H1 (cell line): ENCODE results near the gene TADA2B. TPM values are rescaled to one million over a fixed set of nuclear protein-coding genes. Genes with fewer than 3 reads are reported as not detected.

Experiments used
- ATF3 ChIP-seq: IDR thresholded peaks from 2 replicates; pipeline ENCODE4 v1.6.1; 2011; ENCODE audit warnings: low read depth, mild to moderate bottlenecking, low read length; ENCODE audit not compliant: insufficient read depth
- CHD7 ChIP-seq: fragments of 300-600 bp; sonication (generic); IDR thresholded peaks from 2 replicates; pipeline ENCODE4 v1.7.1; 2012; ENCODE audit warnings: low read length, moderate library complexity, mild to moderate bottlenecking, inconsistent platforms; ENCODE audit not compliant: insufficient replicate concordance
- E2F6 ChIP-seq: IDR thresholded peaks from 2 replicates; pipeline ENCODE4 v1.6.1; 2012; ENCODE audit warnings: inconsistent platforms
- EZH2 ChIP-seq: fragments of 200-600 bp; sonication (generic); IDR thresholded peaks from 2 replicates; pipeline ENCODE4 v1.7.1; 2012; ENCODE audit warnings: low read depth, mild to moderate bottlenecking, moderate library complexity, low read length, inconsistent platforms; ENCODE audit not compliant: severe bottlenecking
- KDM4A ChIP-seq: IDR thresholded peaks from one replicate; pipeline ENCODE4 v1.7.1; 2012; ENCODE audit warnings: low read depth, mild to moderate bottlenecking, moderate library complexity, low read length, inconsistent platforms; ENCODE audit not compliant: severe bottlenecking
- MAFK ChIP-seq: IDR thresholded peaks from 2 replicates; pipeline ENCODE4 v1.6.1; 2012; ENCODE audit warnings: low read depth, mild to moderate bottlenecking, improper control_type of control experiment, low read length
- RAD21 ChIP-seq, 2 experiments: IDR thresholded peaks in 1 of 2; conservative IDR thresholded peaks in 1 of 2; 2 replicates each; pipeline ENCODE4 v1.6.1; 2011; ENCODE audit warnings: low read depth in 2 of 2, low read length in 2 of 2, improper control_type of control experiment in 1 of 2, inconsistent platforms in 1 of 2, mild to moderate bottlenecking in 1 of 2, moderate library complexity in 1 of 2
- SIRT6 ChIP-seq: IDR thresholded peaks from one replicate; pipeline ENCODE4 v1.7.1; 2012; ENCODE audit warnings: low read length, inconsistent platforms
- TEAD4 ChIP-seq: IDR thresholded peaks from 2 replicates; pipeline ENCODE4 v1.6.1; 2012; ENCODE audit warnings: low read depth, low read length, inconsistent platforms, mixed read lengths
- polyA plus RNA-seq, 7 experiments: library from polyadenylated mRNA; depleted of rRNA in 3 of 7; stranded (reverse) in 5 of 7; unstranded in 2 of 7; fragments of >200 nt in 5 of 7; fragments of 200-250 nt in 2 of 7; gene quantifications; 1 replicate in 5 of 7; 2 replicates in 1 of 7; 4 replicates in 1 of 7; pipeline versions ENCODE4 v1.2.1 to v1.2.3, GENCODE V29; 2011 to 2013; ENCODE audit warnings: missing spikeins in 2 of 7, mixed read lengths in 2 of 7
- total RNA-seq: library from RNA; stranded (reverse); fragmentation: NEBNext Ultra II Directional; extraction: Animal tissue kit (Norgen Biotek cat#: 25700); gene quantifications from 2 replicates; pipeline ENCODE4 v1.2.1, GENCODE V29; 2021

Gene TADA2B
- total and polyA plus RNA-seq, 2 of the 8 experiments (the other 6 are each of a cell fraction or from before 2014, with no cell fraction given): 5.7 to 12.1 TPM

- TF ChIP-seq CHD7: no peak
- TF ChIP-seq RAD21 (IDR thresholded peaks at IDR 0.05 in 1 of 2, conservative IDR thresholded peaks at IDR 0.05 in 1 of 2; ENCODE audit: low read depth in 2 of 2, low read length in 2 of 2): no peak
- TF ChIP-seq ATF3: no peak
- no peak for TF ChIP-seq SIRT6
- no peak for TF ChIP-seq MAFK
- no peak for TF ChIP-seq KDM4A
- TF ChIP-seq E2F6: no peak
- TF ChIP-seq EZH2: no peak
- TF ChIP-seq TEAD4: no peak
These were observed 34.2 kb downstream of the TADA2B start (continued) for GRCh38 chr4:7077371-7077770.
